HCT116 (cell line): Measurements from ENCODE around the gene EIF4ENIF1. TPM values are rescaled to one million over a fixed set of nuclear protein-coding genes. Genes with fewer than 3 reads are reported as not detected.

ENCODE experiments used
- ATAC-seq: fragments of 200-7000 bp; cut with Tn5 transposase; 2 replicates; pipeline ENCODE4 v1.9.1; 2020; ENCODE audit warnings: mild to moderate bottlenecking, moderate library complexity
- BruUV-seq: library from RNA; stranded (reverse); fragments of 400-500 nt; replicated peaks from 2 replicates; lab custom pipeline; 2021; lab: Mats Ljungman, UMichigan
- CTCF ChIA-PET: fragments of 300-600 bp; sonication (Branson Sonifier 250); formaldehyde crosslinking; loops from one replicate; lab custom pipeline; 2021; ENCODE audit warnings: antibody characterized with exemption; lab: Charles Lee
- POLR2A ChIA-PET: fragments of 300-600, 350-600 bp; sonication (Branson Sonifier 250); formaldehyde crosslinking; loops from one replicate; lab custom pipeline; 2021; ENCODE audit warnings: antibody characterized with exemption; lab: Charles Lee
- RAD21 ChIA-PET, 2 experiments: fragments of 300-600 bp; sonication (Branson Sonifier 250); formaldehyde crosslinking; loops; one replicate each; lab custom pipeline; 2023; ENCODE audit warnings: low total read pairs in 2 of 2; ENCODE audit not compliant: uncharacterized antibody in 2 of 2, unreplicated experiment in 2 of 2, low non-redundant PET in 1 of 2; lab: Charles Lee
- DNase-seq: peaks from one replicate; pipeline ENCODE4 v3.0.0-alpha.2; 2010; ENCODE audit warnings: low read depth, low spot score
- H2AFZ ChIP-seq: fragments of 200-600 bp; shearing (Covaris generic), sonication (generic); 2 replicates; pipeline ENCODE4 v1.6.1; 2017; ENCODE audit warnings: low read depth, mixed run types, mixed read lengths, antibody characterized with exemption, low read length; ENCODE audit not compliant: poor library complexity, severe bottlenecking
- H3K27ac ChIP-seq: 2 replicates; pipeline ENCODE4 v1.5.1; 2012; ENCODE audit warnings: low read depth, low read length
- H3K27me3 ChIP-seq: fragments of 200-600 bp; sonication (generic); 2 replicates; pipeline ENCODE4 v1.6.1; 2016; ENCODE audit warnings: mixed run types, low read length, mixed read lengths; ENCODE audit not compliant: insufficient read depth
- H3K36me3 ChIP-seq, 2 experiments: fragments of 200-500 bp in 1 of 2; fragments of 200-600 bp in 1 of 2; sonication (Bioruptor generic) in 1 of 2; sonication (generic) in 1 of 2; 2 replicates each; pipeline versions ENCODE4 v1.5.1 to v1.6.1; 2014 to 2016; ENCODE audit warnings: low read length in 2 of 2, inconsistent platforms in 1 of 2, mixed read lengths in 1 of 2, mixed run types in 1 of 2; ENCODE audit not compliant: insufficient read depth in 2 of 2, control insufficient read depth in 1 of 2
- H3K4me1 ChIP-seq, 2 experiments: fragments of 200-600 bp in 1 of 2; sonication (generic) in 1 of 2; 2 replicates each; pipeline versions ENCODE4 v1.5.1 to v1.6.1; 2012 to 2017; ENCODE audit warnings: low read length in 2 of 2, inconsistent platforms in 1 of 2, mild to moderate bottlenecking in 1 of 2, mixed read lengths in 1 of 2, mixed run types in 1 of 2, moderate library complexity in 1 of 2; ENCODE audit not compliant: insufficient read depth in 2 of 2, control insufficient read depth in 1 of 2
- H3K4me2 ChIP-seq: fragments of 200-600 bp; sonication (generic); 2 replicates; pipeline ENCODE4 v1.6.1; 2017; ENCODE audit warnings: mixed run types, low read length, mixed read lengths
- H3K4me3 ChIP-seq, 2 experiments: fragments of 200-600 bp in 1 of 2; sonication (generic) in 1 of 2; replicated peaks in 1 of 2; 2 replicates each; pipeline ENCODE4 v1.5.1; 2011 to 2016; ENCODE audit warnings: low read length in 2 of 2, control low read depth in 1 of 2, low read depth in 1 of 2, mild to moderate bottlenecking in 1 of 2, mixed read lengths in 1 of 2, mixed run types in 1 of 2
- H3K79me2 ChIP-seq: fragments of 200-600 bp; sonication (generic); 2 replicates; pipeline ENCODE4 v1.6.1; 2017; ENCODE audit warnings: mild to moderate bottlenecking, mixed run types, low read length, moderate library complexity, mixed read lengths; ENCODE audit not compliant: insufficient read depth
- H3K9ac ChIP-seq: fragments of 200-600 bp; sonication (generic); 2 replicates; pipeline ENCODE4 v1.6.1; 2016; ENCODE audit warnings: low read length, mixed read lengths
- H3K9me2 ChIP-seq: fragments of 200-600 bp; sonication (generic), shearing (Covaris generic); 2 replicates; pipeline ENCODE4 v1.6.1; 2017; ENCODE audit warnings: mixed run types, mild to moderate bottlenecking, moderate library complexity; ENCODE audit not compliant: insufficient read depth
- H3K9me3 ChIP-seq, 2 experiments: fragments of 200-500 bp in 1 of 2; fragments of 200-600 bp in 1 of 2; sonication (Bioruptor generic) in 1 of 2; sonication (generic) in 1 of 2; 2 replicates each; pipeline ENCODE4 v1.6.1; 2014 to 2017; ENCODE audit warnings: low read length in 2 of 2, mixed read lengths in 2 of 2, inconsistent platforms in 1 of 2, low read depth in 1 of 2, mild to moderate bottlenecking in 1 of 2, mixed run types in 1 of 2, moderate library complexity in 1 of 2; ENCODE audit not compliant: control insufficient read depth in 1 of 2, insufficient read depth in 1 of 2
- H4K20me1 ChIP-seq: fragments of 200-600 bp; sonication (generic), shearing (Covaris generic); 2 replicates; pipeline ENCODE4 v1.6.1; 2017; ENCODE audit warnings: mixed run types, mild to moderate bottlenecking, moderate library complexity; ENCODE audit not compliant: insufficient read depth
- ATF3 ChIP-seq: IDR thresholded peaks from 2 replicates; pipeline ENCODE4 v1.6.1; 2012
- CBX3 ChIP-seq: IDR thresholded peaks from 2 replicates; pipeline ENCODE4 v1.6.1; 2012; ENCODE audit warnings: low read depth
- CEBPB ChIP-seq: IDR thresholded peaks from 2 replicates; pipeline ENCODE4 v1.6.1; 2012; ENCODE audit warnings: low read depth
- EZH2 ChIP-seq: fragments of 200-600 bp; sonication (generic); IDR thresholded peaks from 2 replicates; pipeline ENCODE4 v1.6.1; 2017; ENCODE audit warnings: antibody characterized with exemption, mixed run types
- EZH2phosphoT487 ChIP-seq: fragments of 200-600 bp; IDR thresholded peaks from 2 replicates; pipeline ENCODE4 v1.6.1; 2018; ENCODE audit warnings: antibody characterized with exemption, borderline replicate concordance
- FOSL1 ChIP-seq: IDR thresholded peaks from 2 replicates; pipeline ENCODE4 v1.6.1; 2012; ENCODE audit warnings: low read depth
- JUND ChIP-seq: IDR thresholded peaks from 2 replicates; pipeline ENCODE4 v1.6.1; 2012
- POLR2A ChIP-seq: IDR thresholded peaks from 2 replicates; pipeline ENCODE4 v1.7.0; 2011; ENCODE audit warnings: borderline replicate concordance; ENCODE audit not compliant: insufficient read depth, insufficient read length; ENCODE audit errors: extremely low read depth
- RAD21 ChIP-seq: IDR thresholded peaks from 2 replicates; pipeline ENCODE4 v1.6.1; 2012; ENCODE audit warnings: low read depth, mild to moderate bottlenecking
- SIN3A ChIP-seq: IDR thresholded peaks from 2 replicates; pipeline ENCODE4 v1.6.1; 2012; ENCODE audit warnings: low read depth
- SP1 ChIP-seq: IDR thresholded peaks from 2 replicates; pipeline ENCODE4 v1.6.1; 2012; ENCODE audit warnings: low read depth
- SRF ChIP-seq: IDR thresholded peaks from 2 replicates; pipeline ENCODE4 v1.6.1; 2012; ENCODE audit warnings: low read depth
- YY1 ChIP-seq: IDR thresholded peaks from 2 replicates; pipeline ENCODE4 v1.6.1; 2011; ENCODE audit warnings: low read length, low read depth, moderate library complexity, mild to moderate bottlenecking; ENCODE audit not compliant: insufficient replicate concordance; ENCODE audit errors: extremely low read depth
- ZFX ChIP-seq: fragments of 450-650 bp; IDR thresholded peaks from 2 replicates; pipeline ENCODE4 v1.6.1; 2017
- ZNF274 ChIP-seq: fragments of 200-500 bp; sonication (Bioruptor generic); IDR thresholded peaks from 2 replicates; pipeline ENCODE4 v1.6.1; 2014; ENCODE audit warnings: mild to moderate bottlenecking, low read depth, low read length, inconsistent platforms
- intact Hi-C: fragments of 100-400 bp; cut with micrococcal nuclease; formaldehyde crosslinking; loops from 2 replicates; pipeline ENCODE4 v1.10.0; 2022
- total RNA-seq: library from RNA; stranded (reverse); gene quantifications from one replicate; pipeline ENCODE4 v1.2.1, GENCODE V29; 2021; ENCODE audit not compliant: unreplicated experiment
- TF ChIP-seq, protein P1 (sequence below): IDR thresholded peaks from 2 replicates; pipeline ENCODE4 v1.6.1; 2011; ENCODE audit warnings: mild to moderate bottlenecking, low read length, moderate library complexity; ENCODE audit not compliant: insufficient replicate concordance; ENCODE audit errors: extremely low read depth
- TF ChIP-seq, protein P2 (sequence below): IDR thresholded peaks from 2 replicates; pipeline ENCODE4 v1.6.1; 2012

The EIF4ENIF1 gene
- total RNA-seq, 1 experiment from 2014 or later: 24.2 TPM

- TF ChIP-seq, protein P1, sequence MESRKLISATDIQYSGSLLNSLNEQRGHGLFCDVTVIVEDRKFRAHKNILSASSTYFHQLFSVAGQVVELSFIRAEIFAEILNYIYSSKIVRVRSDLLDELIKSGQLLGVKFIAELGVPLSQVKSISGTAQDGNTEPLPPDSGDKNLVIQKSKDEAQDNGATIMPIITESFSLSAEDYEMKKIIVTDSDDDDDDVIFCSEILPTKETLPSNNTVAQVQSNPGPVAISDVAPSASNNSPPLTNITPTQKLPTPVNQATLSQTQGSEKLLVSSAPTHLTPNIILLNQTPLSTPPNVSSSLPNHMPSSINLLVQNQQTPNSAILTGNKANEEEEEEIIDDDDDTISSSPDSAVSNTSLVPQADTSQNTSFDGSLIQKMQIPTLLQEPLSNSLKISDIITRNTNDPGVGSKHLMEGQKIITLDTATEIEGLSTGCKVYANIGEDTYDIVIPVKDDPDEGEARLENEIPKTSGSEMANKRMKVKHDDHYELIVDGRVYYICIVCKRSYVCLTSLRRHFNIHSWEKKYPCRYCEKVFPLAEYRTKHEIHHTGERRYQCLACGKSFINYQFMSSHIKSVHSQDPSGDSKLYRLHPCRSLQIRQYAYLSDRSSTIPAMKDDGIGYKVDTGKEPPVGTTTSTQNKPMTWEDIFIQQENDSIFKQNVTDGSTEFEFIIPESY: no peak
- TF ChIP-seq, protein P2, sequence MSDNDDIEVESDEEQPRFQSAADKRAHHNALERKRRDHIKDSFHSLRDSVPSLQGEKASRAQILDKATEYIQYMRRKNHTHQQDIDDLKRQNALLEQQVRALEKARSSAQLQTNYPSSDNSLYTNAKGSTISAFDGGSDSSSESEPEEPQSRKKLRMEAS: no peak
- no peak for TF ChIP-seq EZH2phosphoT487
- TF ChIP-seq CEBPB: no peak
- no peak for TF ChIP-seq POLR2A
- TF ChIP-seq SRF: no peak
- TF ChIP-seq RAD21: no peak
- no peak for TF ChIP-seq ATF3
- TF ChIP-seq CBX3: no peak
- TF ChIP-seq EZH2: no peak
- no peak for TF ChIP-seq JUND
Observed at GRCh38 chr22:31447337-31447736, 42.3 kb downstream of the EIF4ENIF1 start (continued).

- no peaks in the 10 kb centered on the region for H3K79me2 ChIP-seq
- H3K9ac ChIP-seq: no peak overlapping the region
- TF ChIP-seq ZFX: no peak
- TF ChIP-seq POLR2A: no peak
- no peak for TF ChIP-seq FOSL1
- TF ChIP-seq SRF: no peak
- TF ChIP-seq, protein P1: no peak
- TF ChIP-seq EZH2phosphoT487: no peak
- no peak for TF ChIP-seq SP1
- no peak for TF ChIP-seq SIN3A
- no peak for TF ChIP-seq ZNF274
- TF ChIP-seq, protein P2: no peak
- no peak for TF ChIP-seq YY1
- TF ChIP-seq, all 23 proteins: peak for 0
- Histone ChIP-seq H3K27ac (no peak overlapping the region), H3K4me3 (no peak overlapping the region), H3K9me3 (no peaks in the 10 kb centered on the region), H3K4me1 (no peaks in the 10 kb centered on the region), H3K9me2 (no peaks in the 10 kb centered on the region), H4K20me1 (no peaks in the 10 kb centered on the region), H3K27me3 (no peaks in the 10 kb centered on the region), H2AFZ (no peak overlapping the region), H3K4me2 (no peak overlapping the region), H3K36me3 (peaks cover 13 to 21% of the 10 kb centered on the region in 2 experiments; a peak in 3 of 4 replicates)
- DNase-seq (no peak), ATAC-seq (no peak)
- POLR2A ChIA-PET: no interaction called here
- BruUV-seq: no TSS peak
- intact Hi-C loops: no loop called here
- CTCF ChIA-PET: no interaction called here
- RAD21 ChIA-PET: no interaction called here
Observed at GRCh38 chr22:31446767-31447166, 42.9 kb downstream of the EIF4ENIF1 start.
